Gastroesophageal sphincter (tissue), 4 donors: Measurements from ENCODE around the gene MRPL38. TPM values are rescaled to one million over a fixed set of nuclear protein-coding genes. Genes with fewer than 3 reads are reported as not detected.
A peak's percentile ranks its signal among the peaks of the same experiment; 100 is the strongest.

Experiments used
- ATAC-seq: fragments of 150-250 bp; one replicate; pipeline ENCODE4 v1.9.1; 2016; ENCODE audit warnings: mild to moderate bottlenecking, moderate library complexity
- H3K27ac ChIP-seq, 4 donors: fragments of 200-600 bp; sonication (generic) in 3 of 4; 1 replicate in 3 of 4; 2 replicates in 1 of 4; pipeline ENCODE4 v1.5.1; 2016 to 2019
- H3K27me3 ChIP-seq: fragments of 200-600 bp; sonication (generic); one replicate; pipeline ENCODE4 v1.5.1; 2019
- H3K36me3 ChIP-seq, 2 donors: fragments of 200-600 bp; sonication (generic); one replicate each; pipeline ENCODE4 v1.5.1; 2019; ENCODE audit warnings: control low read depth in 1 of 2
- H3K4me1 ChIP-seq, 3 donors: fragments of 200-600 bp; sonication (generic); 1 replicate in 2 of 3; 2 replicates in 1 of 3; pipeline ENCODE4 v1.5.1; 2016 to 2019; ENCODE audit warnings: control low read depth in 2 of 3
- H3K4me3 ChIP-seq, 2 donors: fragments of 200-600 bp; sonication (generic); one replicate each; pipeline ENCODE4 v1.5.1; 2019; ENCODE audit warnings: mild to moderate bottlenecking in 1 of 2, moderate library complexity in 1 of 2
- H3K9me3 ChIP-seq, 3 donors: fragments of 200-600 bp; sonication (generic); one replicate each; pipeline ENCODE4 v1.5.1; 2017 to 2019; ENCODE audit warnings: control low read depth in 2 of 3
- EP300 ChIP-seq: sonication (generic); formaldehyde crosslinking; IDR thresholded peaks from one replicate; pipeline ENCODE4 v1.6.1; 2017; ENCODE audit warnings: antibody characterized with exemption, mild to moderate bottlenecking
- POLR2A ChIP-seq, 2 donors: fragments of 450-650 bp; IDR thresholded peaks; one replicate each; pipeline ENCODE4 v1.6.1; 2017; ENCODE audit warnings: antibody characterized with exemption in 2 of 2, mild to moderate bottlenecking in 2 of 2, moderate library complexity in 1 of 2
- POLR2AphosphoS5 ChIP-seq: sonication (generic); formaldehyde crosslinking; IDR thresholded peaks from one replicate; pipeline ENCODE4 v1.6.1; 2017; ENCODE audit warnings: antibody characterized with exemption
- WGBS, 2 donors: methylation state at CpG; one replicate each; pipeline ENCODE4 v1.1.5; 2018; ENCODE audit warnings: low coverage in 1 of 2; 5-methylcytosine and 5-hydroxymethylcytosine counted together
- total RNA-seq, 4 donors: library from RNA; depleted of rRNA; stranded (reverse); fragments of >200 nt; gene quantifications; one replicate each; pipeline ENCODE4 v1.1.0, GENCODE V29; 2016
- TF ChIP-seq, protein P1 (sequence below), 4 experiments: fragments of 200-600 bp in 2 of 4; fragments of 450-650 bp in 2 of 4; sonication (generic) in 1 of 4; IDR thresholded peaks; one replicate each; pipeline ENCODE4 v1.5.1; 2017 to 2019; ENCODE audit warnings: antibody characterized with exemption in 4 of 4, mild to moderate bottlenecking in 2 of 4, moderate library complexity in 2 of 4

The MRPL38 gene
- total RNA-seq, 4 donors from 2014 or later, result 18.4 to 69.6 (median 44.3) TPM

DNA sequence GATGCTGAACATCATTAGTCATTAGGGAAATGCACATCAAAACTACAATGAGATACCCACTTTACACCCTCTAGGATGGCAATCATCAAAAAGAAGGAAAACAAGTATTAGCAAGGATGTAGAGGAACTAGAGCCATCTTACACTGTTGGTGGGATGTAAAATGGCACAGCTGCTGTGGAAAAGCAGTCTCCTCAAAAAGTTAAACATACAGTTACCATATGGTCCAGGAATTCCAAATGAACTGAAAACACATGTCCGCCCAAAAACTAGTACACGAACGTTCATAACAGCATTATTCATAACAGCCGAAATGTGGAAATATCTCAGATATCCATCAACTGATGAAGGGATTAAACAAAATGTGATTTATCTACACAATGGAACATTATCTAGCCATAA is 29.1 kb upstream of the MRPL38 start:
- Histone ChIP-seq H3K27ac (no peak overlapping the region), H3K27me3 (no peaks in the 10 kb centered on the region), H3K36me3 (peaks cover 0 to 24% of the 10 kb centered on the region in 2 donors), H3K4me1 (no peaks in the 10 kb centered on the region), H3K9me3 (no peaks in the 10 kb centered on the region), H3K4me3 (no peak overlapping the region)
- TF ChIP-seq EP300, result no peak
- no peak for TF ChIP-seq POLR2AphosphoS5
- TF ChIP-seq POLR2A (IDR thresholded peaks at IDR 0.05), result no peak
- TF ChIP-seq, protein P1, sequence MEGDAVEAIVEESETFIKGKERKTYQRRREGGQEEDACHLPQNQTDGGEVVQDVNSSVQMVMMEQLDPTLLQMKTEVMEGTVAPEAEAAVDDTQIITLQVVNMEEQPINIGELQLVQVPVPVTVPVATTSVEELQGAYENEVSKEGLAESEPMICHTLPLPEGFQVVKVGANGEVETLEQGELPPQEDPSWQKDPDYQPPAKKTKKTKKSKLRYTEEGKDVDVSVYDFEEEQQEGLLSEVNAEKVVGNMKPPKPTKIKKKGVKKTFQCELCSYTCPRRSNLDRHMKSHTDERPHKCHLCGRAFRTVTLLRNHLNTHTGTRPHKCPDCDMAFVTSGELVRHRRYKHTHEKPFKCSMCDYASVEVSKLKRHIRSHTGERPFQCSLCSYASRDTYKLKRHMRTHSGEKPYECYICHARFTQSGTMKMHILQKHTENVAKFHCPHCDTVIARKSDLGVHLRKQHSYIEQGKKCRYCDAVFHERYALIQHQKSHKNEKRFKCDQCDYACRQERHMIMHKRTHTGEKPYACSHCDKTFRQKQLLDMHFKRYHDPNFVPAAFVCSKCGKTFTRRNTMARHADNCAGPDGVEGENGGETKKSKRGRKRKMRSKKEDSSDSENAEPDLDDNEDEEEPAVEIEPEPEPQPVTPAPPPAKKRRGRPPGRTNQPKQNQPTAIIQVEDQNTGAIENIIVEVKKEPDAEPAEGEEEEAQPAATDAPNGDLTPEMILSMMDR (IDR thresholded peaks at IDR 0.05), result no peak
- ATAC-seq, result no peak
- 60 to 72% methylated on average over 4 of the region's 4 CpGs for WGBS, 2 donors

DNA sequence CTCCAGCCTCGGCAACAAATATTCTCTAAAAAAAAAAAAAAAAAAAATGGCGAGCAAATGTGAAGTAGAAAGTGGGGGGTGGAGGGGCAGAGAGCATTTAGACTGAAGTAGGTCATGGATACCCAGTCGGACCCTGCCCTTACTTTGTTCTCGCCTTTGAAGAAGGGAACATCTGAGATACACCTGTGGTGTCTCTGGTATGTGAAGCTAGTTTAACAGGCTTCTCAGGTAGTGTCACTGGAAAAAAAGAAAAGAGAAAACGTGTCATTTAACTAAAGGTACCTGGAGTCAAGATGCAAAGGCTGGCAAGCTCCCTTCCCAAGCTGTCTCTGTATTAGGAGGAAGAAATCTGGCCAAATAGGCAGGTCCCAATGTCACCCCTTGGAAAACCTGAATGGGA is 28.2 kb upstream of the MRPL38 start:
- Histone ChIP-seq H3K9me3 (no peaks in the 10 kb centered on the region), H3K36me3 (peaks cover 0 to 25% of the 10 kb centered on the region in 2 donors), H3K27ac (no peak overlapping the region), H3K4me1 (no peaks in the 10 kb centered on the region), H3K4me3 (no peak overlapping the region), H3K27me3 (no peaks in the 10 kb centered on the region)
- no peak for ATAC-seq
- 83 to 90% methylated on average over 2 to 4 of the region's 5 CpGs for whole genome bisulfite sequencing, 2 donors
- TF ChIP-seq POLR2A (IDR thresholded peaks at IDR 0.05) (no peak), EP300 (no peak), POLR2AphosphoS5 (no peak)
- TF ChIP-seq, protein P1 (IDR thresholded peaks at IDR 0.05), result no peak

DNA sequence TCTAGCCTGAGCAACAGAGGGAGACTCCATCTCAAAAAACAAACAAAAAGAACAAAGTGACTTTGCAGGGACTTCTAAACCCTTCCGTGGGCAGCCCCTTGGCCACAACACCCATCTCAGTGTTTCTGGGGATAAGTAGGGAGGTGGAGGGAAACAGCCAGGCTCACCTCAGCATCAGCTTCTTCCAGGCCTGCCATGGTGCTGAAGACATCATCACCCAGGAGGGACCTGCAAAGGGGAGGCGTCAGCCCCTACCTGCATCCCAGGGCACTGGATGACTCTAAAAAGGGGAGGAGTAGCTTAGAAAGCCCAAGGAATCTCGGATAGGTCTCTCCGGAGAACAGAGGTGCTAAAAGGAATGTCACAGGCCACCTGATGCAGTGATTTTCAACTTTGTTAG is 26.4 kb upstream of the MRPL38 start:
- Histone ChIP-seq H3K4me3 (no peak overlapping the region), H3K4me1 (no peaks in the 10 kb centered on the region), H3K27ac (no peak overlapping the region), H3K9me3 (no peaks in the 10 kb centered on the region), H3K27me3 (no peaks in the 10 kb centered on the region), H3K36me3 (peaks cover 0 to 43% of the 10 kb centered on the region in 2 donors)
- ATAC-seq, result no peak
- TF ChIP-seq POLR2AphosphoS5 (no peak), EP300 (no peak), POLR2A (IDR thresholded peaks at IDR 0.05) (no peak)
- TF ChIP-seq, protein P1 (IDR thresholded peaks at IDR 0.05), result no peak
- WGBS, 2 donors, result 80 to 100% methylated on average over 3 to 4 of the region's 4 CpGs

DNA sequence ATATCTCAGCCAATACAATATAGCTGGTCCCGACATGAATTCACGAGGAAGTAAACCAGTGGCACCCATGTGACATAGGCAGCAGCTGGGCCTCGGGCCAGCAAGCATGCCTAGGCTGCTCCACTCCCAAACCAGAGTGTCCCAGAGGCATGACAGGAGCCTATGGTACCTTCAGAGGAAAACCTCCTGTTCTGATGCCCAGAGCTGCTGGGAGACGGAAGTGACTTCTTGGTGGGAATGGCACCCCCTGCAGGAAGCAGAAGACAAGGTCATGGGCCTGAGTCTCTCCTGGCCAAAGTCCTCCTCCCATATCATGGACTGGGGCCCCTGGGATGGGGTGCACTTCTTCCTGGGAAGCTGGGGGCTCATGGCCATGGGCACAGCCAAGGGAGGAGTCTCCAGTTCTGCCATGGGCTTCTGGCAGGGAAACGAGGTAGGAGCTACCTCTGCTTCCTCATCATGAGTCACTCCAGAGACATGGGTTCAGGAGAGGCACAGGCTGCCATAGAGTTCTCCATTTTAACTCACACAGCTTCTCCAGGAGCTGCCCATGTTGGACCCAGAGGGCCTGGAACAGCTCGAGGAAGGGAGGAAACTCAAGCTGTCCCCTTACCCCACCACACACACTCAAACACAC is 22.7 kb upstream of the MRPL38 start:
- H3K4me3 ChIP-seq, result no peak overlapping the region
- no peak overlapping the region for H3K27ac ChIP-seq
- H3K36me3 ChIP-seq, result peaks cover 0 to 68% of the 10 kb centered on the region in 2 donors
- H3K27me3 ChIP-seq, result no peaks in the 10 kb centered on the region
- 82% methylated on average over 3 of the region's 6 CpGs; no CpG with 5 or more reads in 1 of the 2 donors for WGBS, 2 donors
- no peaks in the 10 kb centered on the region for H3K9me3 ChIP-seq
- no peaks in the 10 kb centered on the region for H3K4me1 ChIP-seq
- no peak for TF ChIP-seq POLR2A (IDR thresholded peaks at IDR 0.05)
- TF ChIP-seq, protein P1 (IDR thresholded peaks at IDR 0.05), result peak in 3 of 4 experiments; percentile 14 to 36 (median 23)
- no peak for ATAC-seq

DNA sequence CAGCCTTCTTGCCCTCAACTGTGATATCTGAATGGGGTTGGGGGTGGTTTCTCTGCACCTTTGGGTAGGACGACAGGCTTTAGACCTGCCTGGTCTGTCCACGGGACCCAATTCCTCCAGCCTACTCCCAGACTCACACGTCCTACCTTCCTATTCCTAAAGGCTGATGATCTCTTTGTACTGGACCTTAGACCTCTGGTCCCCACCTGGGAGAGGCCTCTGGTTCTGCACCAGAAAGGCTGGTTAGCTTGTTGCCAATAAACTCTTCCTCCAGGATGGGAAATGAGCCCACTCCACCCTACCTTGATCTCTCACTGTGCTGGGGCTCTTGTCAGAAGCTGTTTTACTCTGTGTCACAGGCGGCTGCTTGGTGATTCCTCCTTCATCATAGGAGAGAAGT is 21.8 kb upstream of the MRPL38 start:
- no peak overlapping the region for H3K27ac ChIP-seq
- no peaks in the 10 kb centered on the region for H3K27me3 ChIP-seq
- WGBS, 2 donors, result 97 to 100% methylated on average over 3 of the region's 4 CpGs
- H3K9me3 ChIP-seq, result no peaks in the 10 kb centered on the region
- H3K4me3 ChIP-seq, result no peak overlapping the region
- TF ChIP-seq EP300 (no peak), POLR2A (IDR thresholded peaks at IDR 0.05) (no peak), POLR2AphosphoS5 (no peak)
- TF ChIP-seq, protein P1 (IDR thresholded peaks at IDR 0.05), result no peak
- ATAC-seq, result no peak
- H3K36me3 ChIP-seq, result peaks cover 0 to 71% of the 10 kb centered on the region in 2 donors
- H3K4me1 ChIP-seq, result no peaks in the 10 kb centered on the region
